ENCODE data around the gene ZNF134.

The ZNF134 gene

GRCh38 chr19:57566396-57567265, 47.4 kb upstream of the ZNF134 start (continued):
- no peak for TF ChIP-seq GLIS2 (tag by site-specific recombination; IDR thresholded peaks at IDR 0.05)
- TF ChIP-seq, protein P1, sequence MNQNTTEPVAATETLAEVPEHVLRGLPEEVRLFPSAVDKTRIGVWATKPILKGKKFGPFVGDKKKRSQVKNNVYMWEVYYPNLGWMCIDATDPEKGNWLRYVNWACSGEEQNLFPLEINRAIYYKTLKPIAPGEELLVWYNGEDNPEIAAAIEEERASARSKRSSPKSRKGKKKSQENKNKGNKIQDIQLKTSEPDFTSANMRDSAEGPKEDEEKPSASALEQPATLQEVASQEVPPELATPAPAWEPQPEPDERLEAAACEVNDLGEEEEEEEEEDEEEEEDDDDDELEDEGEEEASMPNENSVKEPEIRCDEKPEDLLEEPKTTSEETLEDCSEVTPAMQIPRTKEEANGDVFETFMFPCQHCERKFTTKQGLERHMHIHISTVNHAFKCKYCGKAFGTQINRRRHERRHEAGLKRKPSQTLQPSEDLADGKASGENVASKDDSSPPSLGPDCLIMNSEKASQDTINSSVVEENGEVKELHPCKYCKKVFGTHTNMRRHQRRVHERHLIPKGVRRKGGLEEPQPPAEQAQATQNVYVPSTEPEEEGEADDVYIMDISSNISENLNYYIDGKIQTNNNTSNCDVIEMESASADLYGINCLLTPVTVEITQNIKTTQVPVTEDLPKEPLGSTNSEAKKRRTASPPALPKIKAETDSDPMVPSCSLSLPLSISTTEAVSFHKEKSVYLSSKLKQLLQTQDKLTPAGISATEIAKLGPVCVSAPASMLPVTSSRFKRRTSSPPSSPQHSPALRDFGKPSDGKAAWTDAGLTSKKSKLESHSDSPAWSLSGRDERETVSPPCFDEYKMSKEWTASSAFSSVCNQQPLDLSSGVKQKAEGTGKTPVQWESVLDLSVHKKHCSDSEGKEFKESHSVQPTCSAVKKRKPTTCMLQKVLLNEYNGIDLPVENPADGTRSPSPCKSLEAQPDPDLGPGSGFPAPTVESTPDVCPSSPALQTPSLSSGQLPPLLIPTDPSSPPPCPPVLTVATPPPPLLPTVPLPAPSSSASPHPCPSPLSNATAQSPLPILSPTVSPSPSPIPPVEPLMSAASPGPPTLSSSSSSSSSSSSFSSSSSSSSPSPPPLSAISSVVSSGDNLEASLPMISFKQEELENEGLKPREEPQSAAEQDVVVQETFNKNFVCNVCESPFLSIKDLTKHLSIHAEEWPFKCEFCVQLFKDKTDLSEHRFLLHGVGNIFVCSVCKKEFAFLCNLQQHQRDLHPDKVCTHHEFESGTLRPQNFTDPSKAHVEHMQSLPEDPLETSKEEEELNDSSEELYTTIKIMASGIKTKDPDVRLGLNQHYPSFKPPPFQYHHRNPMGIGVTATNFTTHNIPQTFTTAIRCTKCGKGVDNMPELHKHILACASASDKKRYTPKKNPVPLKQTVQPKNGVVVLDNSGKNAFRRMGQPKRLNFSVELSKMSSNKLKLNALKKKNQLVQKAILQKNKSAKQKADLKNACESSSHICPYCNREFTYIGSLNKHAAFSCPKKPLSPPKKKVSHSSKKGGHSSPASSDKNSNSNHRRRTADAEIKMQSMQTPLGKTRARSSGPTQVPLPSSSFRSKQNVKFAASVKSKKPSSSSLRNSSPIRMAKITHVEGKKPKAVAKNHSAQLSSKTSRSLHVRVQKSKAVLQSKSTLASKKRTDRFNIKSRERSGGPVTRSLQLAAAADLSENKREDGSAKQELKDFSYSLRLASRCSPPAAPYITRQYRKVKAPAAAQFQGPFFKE (tag by site-specific recombination; IDR thresholded peaks at IDR 0.05; ENCODE audit: borderline replicate concordance): no peak
- no peak for TF ChIP-seq TSHZ1 (tag by site-specific recombination; IDR thresholded peaks at IDR 0.05; ENCODE audit: borderline replicate concordance)
- TF ChIP-seq ZNF600 (tag by site-specific recombination; IDR thresholded peaks at IDR 0.05): no peak
- no peak for TF ChIP-seq ZNF571 (tag by site-specific recombination; IDR thresholded peaks at IDR 0.05)
- no peak for TF ChIP-seq ZNF398 (tag by site-specific recombination; IDR thresholded peaks at IDR 0.05)
- TF ChIP-seq ZNF513 (tag by site-specific recombination; IDR thresholded peaks at IDR 0.05): no peak
- peak; percentile 75; the same call in 1 of the 2 replicates for TF ChIP-seq ZNF558 (tag by site-specific recombination; IDR thresholded peaks at IDR 0.05)
- TF ChIP-seq ZNF114 (tag by site-specific recombination; IDR thresholded peaks at IDR 0.05): peak; percentile 83; the same call in 1 of the 2 replicates
- no peak for TF ChIP-seq ZSCAN18 (tag by site-specific recombination; IDR thresholded peaks at IDR 0.05)
- no peak for TF ChIP-seq REST (tag by site-specific recombination; IDR thresholded peaks at IDR 0.05)
- TF ChIP-seq ZNF10 (tag by site-specific recombination; IDR thresholded peaks at IDR 0.05): no peak
- no peak for TF ChIP-seq ZNF19 (tag by site-specific recombination; IDR thresholded peaks at IDR 0.05; ENCODE audit: low read depth)
- TF ChIP-seq PRDM1 (tag by site-specific recombination; IDR thresholded peaks at IDR 0.05): no peak
- no peak for TF ChIP-seq PRDM4 (tag by site-specific recombination; IDR thresholded peaks at IDR 0.05)
- TF ChIP-seq, protein P2, sequence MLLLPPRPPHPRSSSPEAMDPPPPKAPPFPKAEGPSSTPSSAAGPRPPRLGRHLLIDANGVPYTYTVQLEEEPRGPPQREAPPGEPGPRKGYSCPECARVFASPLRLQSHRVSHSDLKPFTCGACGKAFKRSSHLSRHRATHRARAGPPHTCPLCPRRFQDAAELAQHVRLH (tag by site-specific recombination; IDR thresholded peaks at IDR 0.05): 0 out of 2 replicates have a peak, but pooled peaks have one; percentile 26

All from HEK293 (cell line).